Activated CD4-positive, CD25-positive, alpha-beta regulatory T cell treated with anti-CD3 and anti-CD28 coated beads, Interleukin-2, amount 50 U/mL, for 72 hours (primary cell): ENCODE measurements around the gene SLC25A25.
A peak's percentile ranks its signal among the peaks of the same experiment; 100 is the strongest.

Experiments
- DNase-seq: peaks from one replicate; pipeline ENCODE4 v3.0.0; 2021

Gene SLC25A25

GRCh38 chr9:128114326-128115186 lies 46.5 kb downstream of the SLC25A25 start:
- no peak for DNase-seq

DNA sequence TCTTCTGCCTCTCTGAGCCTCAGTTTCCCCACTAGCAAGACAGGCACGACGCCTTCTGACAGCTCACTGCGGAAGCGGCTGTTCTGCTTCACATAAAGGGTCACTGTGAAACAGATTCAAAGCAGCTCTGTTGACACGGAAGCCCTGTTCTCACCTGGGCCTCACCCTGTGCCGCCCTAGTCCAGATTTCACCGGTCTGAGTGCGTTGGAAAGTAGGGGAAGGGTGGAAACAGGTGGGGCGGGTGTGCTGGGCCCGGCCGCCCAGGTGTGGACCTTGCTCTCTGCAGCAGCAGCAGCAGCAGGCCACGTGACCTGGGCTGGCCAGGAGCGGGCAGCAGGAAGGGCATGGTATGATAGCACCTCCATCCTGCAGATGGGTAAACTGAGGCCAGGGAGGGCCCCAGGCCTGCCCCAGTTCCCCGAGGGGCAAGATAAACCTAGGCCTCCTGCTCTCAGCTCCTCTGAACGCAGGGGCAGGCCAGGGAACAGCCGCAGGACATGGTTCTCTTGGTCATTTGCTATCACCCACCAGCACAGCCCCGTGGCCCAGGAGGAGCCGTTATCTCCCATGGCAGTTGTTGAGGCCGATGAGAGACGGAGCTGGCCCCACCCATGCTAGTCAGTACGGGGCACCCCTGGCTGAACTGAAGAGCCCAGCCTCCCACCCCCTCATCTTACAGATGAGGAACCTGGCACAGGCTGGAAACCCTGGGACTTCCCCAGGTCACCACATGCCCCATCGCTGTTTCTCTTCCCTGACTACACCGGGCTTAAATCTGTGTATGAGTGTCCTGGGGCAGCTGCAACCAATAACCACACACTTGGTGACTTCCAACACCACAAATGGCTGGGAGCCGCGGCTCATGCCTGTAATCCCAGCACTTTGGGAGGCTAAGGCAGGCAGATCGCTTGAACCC lies 47.4 kb downstream of the SLC25A25 start:
- DNase-seq: no peak

DNA sequence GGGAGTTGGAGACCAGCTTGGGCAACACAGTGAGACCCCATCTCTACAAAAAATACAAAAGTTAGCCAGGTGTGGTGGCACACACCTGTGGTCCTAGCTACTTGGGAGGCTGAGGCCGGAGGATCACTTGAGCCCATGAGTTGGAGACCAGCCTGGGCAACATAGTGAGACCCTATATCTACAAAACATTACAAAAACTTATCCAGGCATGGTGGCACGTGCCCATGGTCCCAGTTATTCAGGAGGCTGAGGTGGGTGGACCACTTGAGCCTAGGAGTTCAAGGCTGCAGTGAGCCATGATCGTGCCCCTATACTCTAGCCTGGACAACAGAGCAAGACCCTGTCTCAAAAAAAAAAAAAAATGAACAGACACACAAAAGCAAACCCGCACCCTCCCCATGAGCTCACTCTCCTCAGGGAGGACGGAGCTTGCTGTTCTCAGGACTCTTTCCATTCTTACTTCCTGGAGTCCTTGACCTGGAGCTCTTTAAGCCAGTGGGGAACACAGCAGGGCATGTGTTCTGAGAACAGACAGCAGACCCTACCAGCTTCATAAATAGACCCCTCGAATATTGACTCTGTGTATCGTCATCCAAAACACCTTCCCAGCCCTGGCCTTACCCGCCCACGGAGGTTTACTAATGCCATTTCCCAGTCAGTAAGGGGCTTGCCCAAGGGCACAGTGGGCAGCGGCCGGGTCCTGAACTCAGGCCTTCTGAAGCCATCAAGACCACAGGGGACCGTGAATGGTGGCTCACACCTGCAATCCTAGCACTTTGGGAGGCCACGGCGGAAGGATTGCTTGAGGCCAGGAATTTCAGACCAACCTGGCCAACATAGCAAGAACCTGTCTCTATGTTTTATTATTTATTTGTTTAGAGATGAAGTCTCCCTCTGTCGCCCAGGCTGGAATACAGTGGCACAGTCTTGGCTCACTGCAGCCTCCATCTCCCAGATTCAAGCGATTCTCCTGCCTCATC lies 48.4 kb downstream of the SLC25A25 start:
- no peak for DNase-seq

DNA sequence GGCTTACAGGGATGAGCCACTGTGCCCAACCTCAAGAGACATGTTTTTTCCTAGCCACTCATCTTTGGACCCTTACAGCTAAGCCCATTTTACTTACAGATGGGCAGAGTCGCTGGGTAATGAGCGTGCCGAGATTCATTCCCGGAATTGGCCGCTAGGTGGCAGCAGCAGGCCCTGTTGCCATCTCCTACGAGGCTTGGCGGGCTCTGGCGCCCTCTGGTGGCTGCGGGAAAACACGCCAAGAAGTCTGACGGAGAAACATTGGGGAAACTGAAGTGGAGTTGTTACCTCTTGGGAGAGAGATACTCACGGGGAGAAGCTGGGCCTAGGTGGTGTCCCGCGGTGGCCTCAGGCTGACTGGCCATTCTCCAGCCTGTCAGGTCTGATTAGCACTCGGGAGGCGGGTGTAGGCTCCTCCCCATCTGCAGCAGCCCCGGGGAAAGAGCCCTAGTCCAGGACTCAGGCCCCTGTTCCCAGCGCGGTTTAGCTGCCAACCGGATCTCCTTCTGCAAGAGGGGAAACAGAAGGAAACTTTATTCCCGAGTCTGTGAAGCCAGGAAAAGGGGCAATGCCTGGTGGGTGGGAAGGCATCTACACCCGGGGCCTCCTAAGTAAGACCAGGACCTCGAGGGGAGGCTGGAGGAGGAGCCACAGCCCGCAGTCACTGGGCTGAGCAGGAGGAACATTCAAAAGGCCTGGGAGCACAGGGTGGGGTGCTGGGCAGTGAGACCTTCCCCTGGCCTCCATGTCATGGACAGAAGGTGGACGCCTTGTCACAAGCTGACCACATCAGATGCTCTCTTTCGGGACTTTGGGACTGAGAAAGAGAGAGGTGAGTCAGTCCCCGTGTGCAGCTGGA lies 49.8 kb downstream of the SLC25A25 start:
- DNase-seq: peak; percentile 99

GRCh38 chr9:128118472-128118857 lies 50.4 kb downstream of the SLC25A25 start:
- DNase-seq: no peak

DNA sequence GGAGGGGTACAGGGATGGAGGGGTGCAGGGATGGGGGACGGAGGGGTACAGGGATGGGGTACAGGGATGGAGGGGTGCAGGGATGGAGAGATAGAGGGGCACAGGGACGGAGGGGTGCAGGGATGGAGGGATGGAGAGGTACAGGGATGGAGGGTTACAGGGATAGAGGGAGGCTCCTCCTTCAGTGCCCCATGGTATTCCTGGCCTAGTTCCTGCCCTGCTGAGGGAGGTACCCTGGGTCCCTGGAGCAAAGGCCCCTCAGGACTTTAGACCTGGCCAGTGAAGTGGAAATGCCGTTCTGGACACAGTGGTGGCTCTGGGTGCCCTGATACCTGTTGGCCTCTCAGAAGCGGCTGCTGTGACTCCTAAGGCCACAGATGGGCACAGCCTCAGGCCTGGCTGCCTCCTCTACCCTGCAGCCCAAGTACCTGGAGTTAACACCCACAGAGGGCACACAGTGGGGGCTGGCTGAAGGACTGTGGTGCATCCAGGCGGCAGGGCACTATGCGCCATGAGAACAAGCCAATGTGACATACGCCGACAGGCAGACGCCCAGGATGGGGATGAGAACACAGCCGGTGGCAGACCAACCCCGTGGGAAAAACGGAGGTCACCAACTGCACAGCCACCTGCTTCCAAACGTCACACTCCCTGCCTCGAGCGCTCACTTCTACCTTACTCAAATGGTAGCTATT lies 51.1 kb downstream of the SLC25A25 start:
- no peak for DNase-seq

GRCh38 chr9:128120061-128120740 lies 52.2 kb downstream of the SLC25A25 start:
- DNase-seq: no peak

GRCh38 chr9:128120741-128121465 lies 52.9 kb downstream of the SLC25A25 start:
- no peak for DNase-seq

DNA sequence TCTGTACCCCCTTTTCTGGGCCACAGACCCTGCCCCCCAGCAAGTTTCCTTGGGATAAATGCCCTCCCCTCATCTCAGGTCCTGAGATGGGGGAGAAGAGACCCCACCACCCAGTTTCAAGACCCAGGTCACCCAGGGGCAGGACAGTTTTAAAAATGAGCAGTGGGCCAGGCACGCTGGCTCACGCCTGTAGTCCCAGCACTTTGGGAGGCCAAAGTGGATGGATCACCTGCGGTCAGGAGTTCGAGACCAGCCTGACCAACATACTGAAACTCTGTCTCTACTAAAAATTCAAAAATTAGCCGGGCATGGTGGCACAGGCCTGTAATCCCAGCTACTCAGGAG lies 53.4 kb downstream of the SLC25A25 start:
- no peak for DNase-seq

GRCh38 chr9:128121924-128122808 lies 54.1 kb downstream of the SLC25A25 start:
- DNase-seq: no peak

DNA sequence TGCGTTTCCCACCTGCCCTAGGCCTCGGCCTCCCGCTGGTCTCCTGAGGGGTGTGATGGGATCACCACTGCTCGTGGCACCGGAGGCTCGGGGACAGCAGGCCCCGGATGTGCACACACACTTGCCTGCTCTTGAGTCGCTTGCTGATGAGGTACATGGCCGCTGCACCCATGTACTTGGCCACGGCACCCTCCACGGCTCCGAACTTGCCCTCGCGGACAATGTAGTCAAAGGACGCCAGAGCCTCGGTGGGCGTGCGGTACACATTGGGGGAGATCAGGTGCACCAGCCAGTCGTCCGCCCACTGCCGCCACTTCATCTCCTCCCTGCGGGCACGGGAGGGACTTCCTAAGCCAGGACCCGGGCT lies 54.8 kb downstream of the SLC25A25 start:
- no peak for DNase-seq

GRCh38 chr9:128123451-128124080 lies 55.5 kb downstream of the SLC25A25 start:
- no peak for DNase-seq

- DNase-seq: no peak
These were observed 56.4 kb downstream of the SLC25A25 start for GRCh38 chr9:128124451-128124850.

DNA sequence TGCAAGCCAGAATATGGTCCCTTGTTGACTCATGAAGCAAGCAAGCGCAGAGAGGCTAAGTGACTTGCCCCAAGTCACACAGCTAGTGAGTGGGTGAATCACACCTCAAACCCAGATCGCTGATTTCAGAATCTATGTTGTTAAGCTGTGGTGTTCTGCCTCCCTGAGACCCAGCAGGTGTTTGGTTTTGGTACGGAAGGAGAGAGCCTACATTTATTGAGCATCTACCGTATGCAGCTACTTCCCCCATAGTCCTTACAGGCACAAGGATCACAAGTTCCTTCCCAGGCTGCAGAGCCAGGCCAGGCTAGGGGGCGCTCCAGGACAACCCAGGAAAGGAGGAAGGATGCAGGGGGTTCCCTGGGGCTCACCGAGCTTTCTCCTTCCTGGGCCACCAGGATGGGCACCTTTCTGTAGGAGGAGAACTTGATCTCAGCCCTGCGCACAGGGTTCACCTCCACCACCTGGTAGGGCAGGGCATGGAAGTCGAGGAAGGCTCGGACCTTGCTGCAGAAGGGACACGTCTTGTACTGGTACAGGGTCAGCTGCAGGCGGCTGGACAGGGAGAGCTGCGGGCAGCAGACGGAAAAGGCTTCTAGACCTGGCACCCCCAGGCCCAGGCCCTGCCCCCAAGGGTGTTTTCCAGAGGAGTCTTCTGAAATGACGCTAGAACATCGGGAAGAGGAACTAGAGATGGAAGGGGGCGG lies 57.0 kb downstream of the SLC25A25 start:
- DNase-seq: no peak

GRCh38 chr9:128125580-128126354 lies 57.7 kb downstream of the SLC25A25 start:
- no peak for DNase-seq

GRCh38 chr9:128127568-128127989 lies 59.5 kb downstream of the SLC25A25 start, which contains the start of gene PTGES2:
Gene PTGES2 (minus strand): TSS chr9:128127729. CDS start chr9:128127717, 12 bp downstream.
- DNase-seq: peak; percentile 79
